Measurements from ENCODE around the gene MAN1C1. TPM values are rescaled to one million over a fixed set of nuclear protein-coding genes. Genes with fewer than 3 reads are reported as not detected.
A peak's percentile ranks its signal among the peaks of the same experiment; 100 is the strongest.

MAN1C1 gene
- total RNA-seq, 1 donor from 2014 or later: 6.3 TPM

- H3K36me3 ChIP-seq (ENCODE audit: control insufficient read depth in 3 of 3, insufficient read depth in 3 of 3, low read length in 3 of 3): peaks cover 4 to 16% (median 16%) of the 10 kb centered on the region in 3 donors
- no peaks in the 10 kb centered on the region for H3K27me3 ChIP-seq (ENCODE audit: control insufficient read depth in 3 of 3, insufficient read depth in 3 of 3, low read length in 3 of 3)
- peaks cover 58 to 71% (median 63%) of the 10 kb centered on the region in 3 donors for H3K4me1 ChIP-seq (ENCODE audit: control insufficient read depth in 3 of 3, insufficient read depth in 3 of 3, low read length in 3 of 3)
- H3K9me3 ChIP-seq (ENCODE audit: control insufficient read depth in 3 of 3, low read length in 3 of 3): no peaks in the 10 kb centered on the region
- no peak overlapping the region for H3K27ac ChIP-seq (ENCODE audit: low read depth, low read length)
- no peak overlapping the region for H3K4me3 ChIP-seq (ENCODE audit: low read length in 3 of 3)
- H3K9ac ChIP-seq (ENCODE audit: low read depth in 1 of 3, low read length in 3 of 3): peak overlapping the region; percentile 14 to 41 (median 40)
Observed at GRCh38 chr1:25802915-25803314, 186.3 kb downstream of the MAN1C1 start.

DNA sequence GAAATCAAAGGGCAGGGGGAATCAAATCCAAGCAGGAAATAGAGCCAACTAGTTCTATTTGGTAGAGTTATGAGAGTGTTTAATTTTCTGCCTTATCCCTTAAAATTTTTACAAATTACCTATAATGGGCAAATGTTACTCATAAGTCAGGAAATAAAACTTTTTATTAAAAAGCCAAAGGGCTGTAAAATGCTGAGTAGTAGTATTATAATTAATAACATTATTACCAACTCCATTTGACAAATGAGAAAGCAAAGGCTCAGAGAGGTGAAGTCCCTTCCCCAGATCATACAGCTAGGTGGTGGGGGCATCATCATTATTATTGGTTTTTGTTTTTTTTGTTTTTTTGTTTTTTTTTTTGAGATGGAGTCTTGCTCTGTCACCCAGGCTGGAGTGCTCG is 186.8 kb downstream of the MAN1C1 start:
- no peak overlapping the region for H3K27ac ChIP-seq (ENCODE audit: low read depth, low read length)
- H3K9ac ChIP-seq (ENCODE audit: low read depth in 1 of 3, low read length in 3 of 3): no peak overlapping the region
- H3K36me3 ChIP-seq (ENCODE audit: control insufficient read depth in 3 of 3, insufficient read depth in 3 of 3, low read length in 3 of 3): peaks cover 4 to 19% (median 18%) of the 10 kb centered on the region in 3 donors
- H3K4me1 ChIP-seq (ENCODE audit: control insufficient read depth in 3 of 3, insufficient read depth in 3 of 3, low read length in 3 of 3): peaks cover 58 to 75% (median 64%) of the 10 kb centered on the region in 3 donors
- no peaks in the 10 kb centered on the region for H3K27me3 ChIP-seq (ENCODE audit: control insufficient read depth in 3 of 3, insufficient read depth in 3 of 3, low read length in 3 of 3)
- H3K4me3 ChIP-seq (ENCODE audit: low read length in 3 of 3): no peak overlapping the region
- H3K9me3 ChIP-seq (ENCODE audit: control insufficient read depth in 3 of 3, low read length in 3 of 3): no peaks in the 10 kb centered on the region

GRCh38 chr1:25804244-25804963 is 187.8 kb downstream of the MAN1C1 start:
- Histone ChIP-seq H3K36me3 (ENCODE audit: control insufficient read depth in 3 of 3, insufficient read depth in 3 of 3, low read length in 3 of 3) (peaks cover 14 to 29% (median 28%) of the 10 kb centered on the region in 3 donors), H3K4me1 (ENCODE audit: control insufficient read depth in 3 of 3, insufficient read depth in 3 of 3, low read length in 3 of 3) (peaks cover 54 to 68% (median 56%) of the 10 kb centered on the region in 3 donors), H3K27ac (ENCODE audit: low read depth, low read length) (peak overlapping the region; percentile 68), H3K27me3 (ENCODE audit: control insufficient read depth in 3 of 3, insufficient read depth in 3 of 3, low read length in 3 of 3) (no peaks in the 10 kb centered on the region), H3K9ac (ENCODE audit: low read depth in 1 of 3, low read length in 3 of 3) (peak overlapping the region; percentile 0 to 45 (median 8)), H3K4me3 (ENCODE audit: low read length in 3 of 3) (peak overlapping the region in 1 of 3 donors; percentile 22), H3K9me3 (ENCODE audit: control insufficient read depth in 3 of 3, low read length in 3 of 3) (no peaks in the 10 kb centered on the region)

GRCh38 chr1:25804964-25805862 is 188.6 kb downstream of the MAN1C1 start:
- Histone ChIP-seq H3K9me3 (ENCODE audit: control insufficient read depth in 3 of 3, low read length in 3 of 3) (no peaks in the 10 kb centered on the region), H3K4me1 (ENCODE audit: control insufficient read depth in 3 of 3, insufficient read depth in 3 of 3, low read length in 3 of 3) (peaks cover 52 to 65% (median 52%) of the 10 kb centered on the region in 3 donors), H3K4me3 (ENCODE audit: low read length in 3 of 3) (peak overlapping the region in 1 of 3 donors; percentile 22), H3K9ac (ENCODE audit: low read depth in 1 of 3, low read length in 3 of 3) (peak overlapping the region in 2 of 3 donors; percentile 8 to 60), H3K27me3 (ENCODE audit: control insufficient read depth in 3 of 3, insufficient read depth in 3 of 3, low read length in 3 of 3) (no peaks in the 10 kb centered on the region), H3K27ac (ENCODE audit: low read depth, low read length) (peak overlapping the region; percentile 68), H3K36me3 (ENCODE audit: control insufficient read depth in 3 of 3, insufficient read depth in 3 of 3, low read length in 3 of 3) (peaks cover 22 to 37% (median 36%) of the 10 kb centered on the region in 3 donors)

- peak overlapping the region; percentile 68 for H3K27ac ChIP-seq (ENCODE audit: low read depth, low read length)
- no peaks in the 10 kb centered on the region for H3K9me3 ChIP-seq (ENCODE audit: control insufficient read depth in 3 of 3, low read length in 3 of 3)
- no peak overlapping the region for H3K4me3 ChIP-seq (ENCODE audit: low read length in 3 of 3)
- peak overlapping the region in 2 of 3 donors; percentile 3 to 60 for H3K9ac ChIP-seq (ENCODE audit: low read depth in 1 of 3, low read length in 3 of 3)
- peaks cover 25 to 41% (median 37%) of the 10 kb centered on the region in 3 donors for H3K36me3 ChIP-seq (ENCODE audit: control insufficient read depth in 3 of 3, insufficient read depth in 3 of 3, low read length in 3 of 3)
- H3K4me1 ChIP-seq (ENCODE audit: control insufficient read depth in 3 of 3, insufficient read depth in 3 of 3, low read length in 3 of 3): peaks cover 53 to 68% (median 55%) of the 10 kb centered on the region in 3 donors
- no peaks in the 10 kb centered on the region for H3K27me3 ChIP-seq (ENCODE audit: control insufficient read depth in 3 of 3, insufficient read depth in 3 of 3, low read length in 3 of 3)
Observed at GRCh38 chr1:25805863-25806225, 189.3 kb downstream of the MAN1C1 start.

GRCh38 chr1:25806418-25806817 is 189.8 kb downstream of the MAN1C1 start:
- H3K36me3 ChIP-seq (ENCODE audit: control insufficient read depth in 3 of 3, insufficient read depth in 3 of 3, low read length in 3 of 3): peaks cover 30 to 45% (median 41%) of the 10 kb centered on the region in 3 donors
- H3K27ac ChIP-seq (ENCODE audit: low read depth, low read length): peak overlapping the region; percentile 68
- H3K9ac ChIP-seq (ENCODE audit: low read depth in 1 of 3, low read length in 3 of 3): peak overlapping the region in 1 of 3 donors; percentile 33
- no peaks in the 10 kb centered on the region for H3K9me3 ChIP-seq (ENCODE audit: control insufficient read depth in 3 of 3, low read length in 3 of 3)
- H3K4me1 ChIP-seq (ENCODE audit: control insufficient read depth in 3 of 3, insufficient read depth in 3 of 3, low read length in 3 of 3): peaks cover 54 to 66% (median 54%) of the 10 kb centered on the region in 3 donors
- no peak overlapping the region for H3K4me3 ChIP-seq (ENCODE audit: low read length in 3 of 3)
- no peaks in the 10 kb centered on the region for H3K27me3 ChIP-seq (ENCODE audit: control insufficient read depth in 3 of 3, insufficient read depth in 3 of 3, low read length in 3 of 3)

DNA sequence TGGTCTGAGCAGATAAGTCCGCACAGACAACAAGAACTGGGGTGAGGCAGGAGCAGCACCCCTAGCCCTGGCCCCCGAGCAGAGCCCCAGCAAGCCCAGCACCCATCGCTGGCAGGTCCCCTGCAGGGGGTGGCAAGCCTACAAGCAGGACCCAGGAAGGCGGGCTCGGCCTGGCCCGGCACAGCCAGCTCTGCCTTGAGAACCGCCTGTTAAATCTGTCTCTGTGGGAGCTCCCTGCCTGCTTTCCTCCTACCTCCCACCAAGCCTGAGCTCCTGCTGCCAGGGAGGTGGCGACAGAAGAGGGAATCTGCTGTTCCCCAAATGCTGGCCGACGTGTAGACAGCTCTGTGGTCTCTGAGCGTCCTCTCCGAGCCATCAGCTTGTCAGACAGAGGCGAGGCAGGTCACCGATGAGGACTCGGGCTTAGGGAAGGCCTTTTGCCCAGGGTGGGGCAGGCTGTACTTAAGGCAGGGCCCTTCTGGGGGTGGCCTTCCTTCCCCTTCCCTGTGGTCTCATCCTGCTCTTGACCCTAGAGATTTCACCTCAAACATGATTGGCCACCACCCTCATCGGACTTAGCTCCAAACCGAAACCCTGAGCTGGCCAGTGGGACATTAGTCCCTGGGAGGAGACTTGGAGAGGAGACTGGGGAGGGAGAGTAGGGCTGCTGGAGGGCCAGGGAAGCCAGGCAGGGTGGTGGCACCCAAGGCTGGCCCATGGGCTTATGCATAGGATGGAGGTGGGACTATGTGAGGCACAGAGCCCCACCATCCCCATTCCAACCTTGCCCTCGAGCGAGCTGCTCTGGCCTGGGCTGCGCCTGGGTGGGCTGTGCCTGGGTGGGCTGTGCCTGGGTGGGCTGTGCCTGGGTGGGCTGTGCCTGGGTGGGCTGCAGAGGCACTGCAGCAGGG is 191.1 kb downstream of the MAN1C1 start:
- H3K36me3 ChIP-seq (ENCODE audit: control insufficient read depth in 3 of 3, insufficient read depth in 3 of 3, low read length in 3 of 3): peaks cover 40 to 52% (median 46%) of the 10 kb centered on the region in 3 donors
- peaks cover 47 to 55% (median 51%) of the 10 kb centered on the region in 3 donors for H3K4me1 ChIP-seq (ENCODE audit: control insufficient read depth in 3 of 3, insufficient read depth in 3 of 3, low read length in 3 of 3)
- no peak overlapping the region for H3K4me3 ChIP-seq (ENCODE audit: low read length in 3 of 3)
- no peak overlapping the region for H3K27ac ChIP-seq (ENCODE audit: low read depth, low read length)
- no peaks in the 10 kb centered on the region for H3K27me3 ChIP-seq (ENCODE audit: control insufficient read depth in 3 of 3, insufficient read depth in 3 of 3, low read length in 3 of 3)
- H3K9me3 ChIP-seq (ENCODE audit: control insufficient read depth in 3 of 3, low read length in 3 of 3): no peaks in the 10 kb centered on the region
- peak overlapping the region in 1 of 3 donors; percentile 57 for H3K9ac ChIP-seq (ENCODE audit: low read depth in 1 of 3, low read length in 3 of 3)

DNA sequence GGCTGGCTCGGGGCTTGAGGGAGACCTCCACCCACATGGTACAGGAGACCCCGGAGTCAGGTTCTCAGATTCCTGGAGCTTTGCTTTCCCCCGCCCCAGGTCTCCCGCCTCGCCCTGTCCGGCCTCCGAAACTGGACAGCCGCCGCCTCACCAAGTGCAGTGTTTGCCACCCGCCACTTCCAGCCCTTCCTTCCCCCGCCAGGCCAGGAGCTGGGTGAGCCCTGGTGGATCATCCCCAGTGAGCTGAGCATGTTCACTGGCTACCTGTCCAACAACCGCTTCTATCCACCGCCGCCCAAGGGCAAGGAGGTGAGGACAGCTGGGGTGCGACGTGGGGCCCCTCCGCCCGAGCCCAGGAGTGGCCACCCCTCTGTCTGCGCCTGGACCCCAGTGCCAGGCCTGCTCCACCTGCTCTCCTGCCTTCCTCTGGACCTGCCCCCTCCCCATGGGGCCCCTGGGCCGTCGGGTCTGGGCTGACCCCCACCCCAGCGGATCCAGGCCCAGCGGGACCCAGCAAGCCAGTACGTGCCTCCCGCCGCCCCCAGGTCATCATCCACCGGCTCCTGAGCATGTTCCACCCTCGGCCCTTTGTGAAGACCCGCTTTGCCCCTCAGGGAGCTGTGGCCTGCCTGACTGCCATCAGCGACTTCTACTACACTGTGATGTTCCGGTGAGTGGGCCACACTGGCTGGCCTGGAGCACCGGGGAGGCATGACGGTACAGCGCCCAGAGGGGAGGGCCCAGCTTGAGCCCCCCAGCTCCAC is 192.1 kb downstream of the MAN1C1 start:
- Histone ChIP-seq H3K9ac (ENCODE audit: low read depth in 1 of 3, low read length in 3 of 3) (no peak overlapping the region), H3K9me3 (ENCODE audit: control insufficient read depth in 3 of 3, low read length in 3 of 3) (no peaks in the 10 kb centered on the region), H3K27me3 (ENCODE audit: control insufficient read depth in 3 of 3, insufficient read depth in 3 of 3, low read length in 3 of 3) (no peaks in the 10 kb centered on the region), H3K36me3 (ENCODE audit: control insufficient read depth in 3 of 3, insufficient read depth in 3 of 3, low read length in 3 of 3) (peaks cover 46 to 57% (median 51%) of the 10 kb centered on the region in 3 donors), H3K27ac (ENCODE audit: low read depth, low read length) (no peak overlapping the region), H3K4me1 (ENCODE audit: control insufficient read depth in 3 of 3, insufficient read depth in 3 of 3, low read length in 3 of 3) (peaks cover 44 to 52% (median 47%) of the 10 kb centered on the region in 3 donors), H3K4me3 (ENCODE audit: low read length in 3 of 3) (no peak overlapping the region)
